OCI-LY3 (cell line): ENCODE measurements around the gene NXPE3.

ENCODE experiments used
- H2AFZ ChIP-seq: fragments of 200-600, 300-600 bp; shearing (Covaris generic); 2 replicates; pipeline ENCODE4 v1.6.0; 2014; ENCODE audit warnings: antibody characterized with exemption, low read depth, low read length
- H3K27ac ChIP-seq: fragments of 200-600, 300-600 bp; sonication (generic); 2 replicates; pipeline ENCODE4 v1.5.1; 2014; ENCODE audit warnings: mild to moderate bottlenecking, low read length, moderate library complexity, mixed read lengths
- H3K27me3 ChIP-seq: fragments of 200-600, 300-600 bp; sonication (generic); 2 replicates; pipeline ENCODE4 v1.6.1; 2014; ENCODE audit warnings: low read depth, low read length, mixed read lengths
- H3K36me3 ChIP-seq: fragments of 200-600, 300-600 bp; sonication (generic); replicated peaks from 2 replicates; pipeline ENCODE3; 2014; ENCODE audit warnings: low read depth, low read length, mixed read lengths
- H3K4me1 ChIP-seq: fragments of 300-600, 200-600 bp; sonication (generic); 2 replicates; pipeline ENCODE4 v1.6.1; 2014; ENCODE audit warnings: low read length, mixed read lengths
- H3K4me2 ChIP-seq: fragments of 200-600, 300-600 bp; sonication (generic); 2 replicates; pipeline ENCODE4 v1.6.1; 2014; ENCODE audit warnings: low read length, mixed read lengths
- H3K4me3 ChIP-seq: fragments of 300-600, 200-600 bp; sonication (generic); 2 replicates; pipeline ENCODE4 v1.5.1; 2014; ENCODE audit warnings: antibody characterized with exemption, mild to moderate bottlenecking, low read length, moderate library complexity
- H3K79me2 ChIP-seq: fragments of 300-600, 200-600 bp; shearing (Covaris generic); 2 replicates; pipeline ENCODE4 v1.6.1; 2014; ENCODE audit warnings: mild to moderate bottlenecking, low read length, mixed read lengths
- H3K9ac ChIP-seq: fragments of 300-600, 200-600 bp; shearing (Covaris generic); 2 replicates; pipeline ENCODE4 v1.6.0; 2014; ENCODE audit warnings: mild to moderate bottlenecking, low read length, moderate library complexity
- H3K9me3 ChIP-seq: fragments of 200-600, 300-600 bp; shearing (Covaris generic); 2 replicates; pipeline ENCODE4 v1.6.1; 2014; ENCODE audit warnings: low read length, mixed read lengths; ENCODE audit not compliant: insufficient read depth
- H4K20me1 ChIP-seq: fragments of 200-600, 300-600 bp; sonication (generic); 2 replicates; pipeline ENCODE4 v1.6.1; 2016; ENCODE audit warnings: low read length, mixed read lengths; ENCODE audit not compliant: insufficient read depth
- CTCF ChIP-seq: fragments of 200-600, 300-600 bp; sonication (generic); IDR thresholded peaks from 2 replicates; pipeline ENCODE4 v1.5.1; 2014; ENCODE audit warnings: antibody characterized with exemption, low read length, low read depth
- EZH2phosphoT487 ChIP-seq: fragments of 200-600 bp; shearing (Covaris generic); IDR thresholded peaks from 2 replicates; pipeline ENCODE4 v1.6.1; 2018; ENCODE audit warnings: antibody characterized with exemption, mixed run types, low read depth

The NXPE3 gene

GRCh38 chr3:101779047-101779821 lies at the start of gene NXPE3:
TSS of gene NXPE3 (plus strand) at chr3:101779211. CDS start at chr3:101785597, 6,386 bp downstream.
- Histone ChIP-seq H3K4me1 (peaks cover 15% of the 10 kb centered on the region), H3K9ac (peak within 1 kb of the TSS; percentile 62), H3K27ac (peak within 1 kb of the TSS; percentile 26), H3K36me3 (peaks cover 10% of the 10 kb centered on the region), H3K4me2 (peak within 1 kb of the TSS; percentile 74), H3K4me3 (peak within 1 kb of the TSS; percentile 81), H3K27me3 (no peaks in the 10 kb centered on the region), H3K79me2 (no peaks in the 10 kb centered on the region; the same call in 1 of the 2 replicates), H2AFZ (peak within 1 kb of the TSS; percentile 86), H3K9me3 (no peaks in the 10 kb centered on the region), H4K20me1 (no peaks in the 10 kb centered on the region)
- TF ChIP-seq CTCF, result no peak
- no peak for TF ChIP-seq EZH2phosphoT487

GRCh38 chr3:101729586-101729985 lies 49.4 kb upstream of the NXPE3 start:
- no peak overlapping the region for H2AFZ ChIP-seq
- H3K36me3 ChIP-seq, result peaks cover 18% of the 10 kb centered on the region
- H3K27me3 ChIP-seq, result no peaks in the 10 kb centered on the region
- H3K9me3 ChIP-seq, result no peaks in the 10 kb centered on the region
- peaks cover 13% of the 10 kb centered on the region for H3K79me2 ChIP-seq
- peaks cover 6% of the 10 kb centered on the region for H3K4me1 ChIP-seq
- no peak overlapping the region for H3K4me3 ChIP-seq
- H4K20me1 ChIP-seq, result no peaks in the 10 kb centered on the region
- no peak overlapping the region for H3K9ac ChIP-seq
- H3K4me2 ChIP-seq, result no peak overlapping the region
- no peak for TF ChIP-seq EZH2phosphoT487
- no peak for TF ChIP-seq CTCF
- no peak overlapping the region for H3K27ac ChIP-seq

GRCh38 chr3:101730839-101731238 lies 48.2 kb upstream of the NXPE3 start:
- Histone ChIP-seq H3K4me1 (peaks cover 5% of the 10 kb centered on the region), H3K9ac (no peak overlapping the region), H3K27ac (no peak overlapping the region), H3K79me2 (peaks cover 3% of the 10 kb centered on the region; the same call in 1 of the 2 replicates), H3K9me3 (no peaks in the 10 kb centered on the region), H3K27me3 (no peaks in the 10 kb centered on the region), H4K20me1 (no peaks in the 10 kb centered on the region), H2AFZ (no peak overlapping the region), H3K4me2 (no peak overlapping the region), H3K4me3 (no peak overlapping the region), H3K36me3 (peaks cover 26% of the 10 kb centered on the region)
- TF ChIP-seq EZH2phosphoT487, result no peak
- TF ChIP-seq CTCF, result no peak

GRCh38 chr3:101732240-101732641 lies 46.8 kb upstream of the NXPE3 start:
- no peak for TF ChIP-seq CTCF
- no peak for TF ChIP-seq EZH2phosphoT487
- H4K20me1 ChIP-seq, result no peaks in the 10 kb centered on the region
- no peak overlapping the region for H2AFZ ChIP-seq
- no peaks in the 10 kb centered on the region for H3K27me3 ChIP-seq
- peaks cover 23% of the 10 kb centered on the region for H3K36me3 ChIP-seq
- no peaks in the 10 kb centered on the region for H3K9me3 ChIP-seq
- H3K4me2 ChIP-seq, result no peak overlapping the region
- no peak overlapping the region for H3K27ac ChIP-seq
- H3K4me1 ChIP-seq, result no peaks in the 10 kb centered on the region
- no peak overlapping the region for H3K9ac ChIP-seq
- H3K79me2 ChIP-seq, result no peaks in the 10 kb centered on the region
- H3K4me3 ChIP-seq, result no peak overlapping the region
